Heart left ventricle (tissue), 16 donors: ENCODE measurements around the gene PHLPP1. TPM values are rescaled to one million over a fixed set of nuclear protein-coding genes. Genes with fewer than 3 reads are reported as not detected.

ENCODE experiments used
- ATAC-seq, 4 donors: fragments of 200-7000 bp; cut with Tn5 transposase; one replicate each; pipeline ENCODE4 v1.9.1; 2020 to 2022; ENCODE audit warnings: moderate library complexity in 4 of 4, mild to moderate bottlenecking in 3 of 4, moderate number of reproducible peaks in 1 of 4
- DNase-seq, 5 donors: peaks; one replicate each; pipeline ENCODE4 v3.0.0-alpha.2; 2020
- H3K27ac ChIP-seq, 12 donors: fragments of 200-600 bp; sonication (generic) in 4 of 12; one replicate each; pipeline versions ENCODE4 v1.5.0 to v1.8.0; 2016 to 2022; ENCODE audit warnings: mild to moderate bottlenecking in 2 of 12
- H3K27me3 ChIP-seq, 9 donors: fragments of 200-600 bp; sonication (generic) in 2 of 9; one replicate each; pipeline versions ENCODE4 v1.5.1 to v1.8.0; 2016 to 2022; ENCODE audit warnings: mild to moderate bottlenecking in 3 of 9
- H3K36me3 ChIP-seq, 9 donors: fragments of 200-600 bp; sonication (generic) in 2 of 9; one replicate each; pipeline versions ENCODE4 v1.5.0 to v1.8.0; 2018 to 2022; ENCODE audit warnings: mild to moderate bottlenecking in 2 of 9
- H3K4me1 ChIP-seq, 12 donors: fragments of 200-600 bp; sonication (generic) in 4 of 12; one replicate each; pipeline versions ENCODE4 v1.5.0 to v1.8.0; 2016 to 2022; ENCODE audit warnings: mild to moderate bottlenecking in 3 of 12
- H3K4me3 ChIP-seq, 12 donors: fragments of 200-600 bp; sonication (generic) in 4 of 12; one replicate each; pipeline versions ENCODE4 v1.5.0 to v1.8.0; 2017 to 2022; ENCODE audit warnings: mild to moderate bottlenecking in 9 of 12, moderate library complexity in 4 of 12
- H3K9me3 ChIP-seq, 12 donors: fragments of 200-600 bp; sonication (generic) in 4 of 12; one replicate each; pipeline versions ENCODE4 v1.5.0 to v1.8.0; 2016 to 2022; ENCODE audit warnings: mild to moderate bottlenecking in 1 of 12
- POLR2A ChIP-seq, 2 donors: fragments of 450-650 bp; IDR thresholded peaks; one replicate each; pipeline ENCODE4 v1.6.1; 2017; ENCODE audit warnings: antibody characterized with exemption in 2 of 2, mild to moderate bottlenecking in 2 of 2, moderate library complexity in 2 of 2
- WGBS, 4 donors: extraction: QIAGEN DNeasy Blood & Tissue Kit in 2 of 4; methylation state at CpG; one replicate each; pipeline versions ENCODE4 v1.1.5 to v1.1.7; 2013 to 2018; 5-methylcytosine and 5-hydroxymethylcytosine counted together
- intact Hi-C, 10 donors: fragments of 100-400 bp; cut with DNase I; formaldehyde crosslinking; loops; one replicate each; pipeline versions ENCODE4 v1.11.1 to v1.14.2; 2022
- polyA plus RNA-seq, 2 donors: library from polyadenylated mRNA; stranded (reverse); fragments of 200-250 nt; gene quantifications; one replicate each; pipeline ENCODE4 v1.2.3, GENCODE V29; 2013
- total RNA-seq, 9 donors: library from RNA; depleted of rRNA in 2 of 9; stranded (reverse); fragments of >200 nt in 2 of 9; fragmentation: NEBNext Ultra II Directional in 3 of 9; extraction: Animal tissue kit (Norgen Biotek cat#: 25700) in 3 of 9; gene quantifications; one replicate each; pipeline versions ENCODE4 v1.1.0 to v1.2.4, GENCODE V29; 2016 to 2023
- TF ChIP-seq, protein P1 (sequence below), 12 donors: fragments of 200-600 bp; sonication (generic) in 4 of 12; IDR thresholded peaks; one replicate each; pipeline versions ENCODE4 v1.5.0 to v1.8.0; 2018 to 2022; ENCODE audit warnings: antibody characterized with exemption in 12 of 12, mild to moderate bottlenecking in 5 of 12
- donor health status: ischemic (EF 13 %, LVEDD 7.1; RV severe dilation, severe dysfunction).
- donor health status: healthy with polysubstance abuse.
- donor health status: DM: no; HTN: yes; CAD: no.
- donor health status: DM: no; HTN: no; CAD: no.
- donor health status: ischemic (EF 25% LVEDD 6.9; RV normal size, moderate dysfunction).
- donor health status: ischemic (EF 25% LVEDD 5.7; RV mildly dilated, moderate dysfunction).
- donor health status: healthy.
- donor health status: DM: yes; HTN: yes; CAD: no.
- donor health status: ischemic (EF 35%, LVEDD 5.7; RV mildly dilated, moderate dysfunction).
- donor health status: nonischemic (EF 11% LVEDD 7.7; RV severe dilation, severe dysfunction).
- donor health status: DM: yes; HTN: yes; CAD: no.
- donor health status: PGD.
- donor health status: ischemic (EF 29% LVEDD 5.4; RV normal size, mild dysfunction).
- donor health status: nonischemic (EF 23%, LVEDD 6.1; RV moderate dilation, normal function).

PHLPP1 gene
- total and polyA plus RNA-seq, 11 donors, result 1.7 to 11.1 (median 6.2) TPM

DNA sequence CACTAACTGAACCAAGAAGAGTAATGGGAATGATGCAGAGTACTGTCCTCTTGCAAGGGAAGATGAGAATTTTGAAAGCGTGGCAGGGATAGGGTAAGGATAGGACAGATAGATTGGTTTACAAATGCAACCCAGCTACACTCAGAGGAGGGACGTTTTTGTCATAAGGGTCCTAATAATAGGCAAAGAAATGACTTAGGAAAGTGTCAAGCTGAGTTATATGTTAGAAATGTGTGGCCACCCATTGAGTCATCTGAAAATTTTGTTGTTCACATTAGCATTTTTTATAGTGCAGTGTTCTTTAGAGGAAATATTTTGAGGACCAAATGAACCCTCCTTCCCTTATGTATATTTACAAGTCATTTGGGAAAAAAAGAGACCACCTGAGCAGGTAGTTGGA, 137.5 kb downstream of the PHLPP1 start:
- H3K27ac ChIP-seq, result no peak overlapping the region
- intact Hi-C loops, result loop anchor here in 1 of 10 donors (10.0 kb wide), 1 partner anchor 128 kb away; no protein-coding TSS in a partner anchor
- WGBS, 4 donors, result 73 to 84% (median 75%) methylated on average over 2 of the region's 2 CpGs
- H3K27me3 ChIP-seq, result no peaks in the 10 kb centered on the region
- no peaks in the 10 kb centered on the region for H3K36me3 ChIP-seq
- H3K9me3 ChIP-seq, result no peaks in the 10 kb centered on the region
- TF ChIP-seq, protein P1, sequence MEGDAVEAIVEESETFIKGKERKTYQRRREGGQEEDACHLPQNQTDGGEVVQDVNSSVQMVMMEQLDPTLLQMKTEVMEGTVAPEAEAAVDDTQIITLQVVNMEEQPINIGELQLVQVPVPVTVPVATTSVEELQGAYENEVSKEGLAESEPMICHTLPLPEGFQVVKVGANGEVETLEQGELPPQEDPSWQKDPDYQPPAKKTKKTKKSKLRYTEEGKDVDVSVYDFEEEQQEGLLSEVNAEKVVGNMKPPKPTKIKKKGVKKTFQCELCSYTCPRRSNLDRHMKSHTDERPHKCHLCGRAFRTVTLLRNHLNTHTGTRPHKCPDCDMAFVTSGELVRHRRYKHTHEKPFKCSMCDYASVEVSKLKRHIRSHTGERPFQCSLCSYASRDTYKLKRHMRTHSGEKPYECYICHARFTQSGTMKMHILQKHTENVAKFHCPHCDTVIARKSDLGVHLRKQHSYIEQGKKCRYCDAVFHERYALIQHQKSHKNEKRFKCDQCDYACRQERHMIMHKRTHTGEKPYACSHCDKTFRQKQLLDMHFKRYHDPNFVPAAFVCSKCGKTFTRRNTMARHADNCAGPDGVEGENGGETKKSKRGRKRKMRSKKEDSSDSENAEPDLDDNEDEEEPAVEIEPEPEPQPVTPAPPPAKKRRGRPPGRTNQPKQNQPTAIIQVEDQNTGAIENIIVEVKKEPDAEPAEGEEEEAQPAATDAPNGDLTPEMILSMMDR (IDR thresholded peaks at IDR 0.05), result no peak
- no peak for TF ChIP-seq POLR2A (IDR thresholded peaks at IDR 0.05)
- peaks cover 0 to 23% (median 7%) of the 10 kb centered on the region in 12 donors for H3K4me1 ChIP-seq
- no peak for ATAC-seq
- no peak for DNase-seq
- H3K4me3 ChIP-seq, result no peak overlapping the region

DNA sequence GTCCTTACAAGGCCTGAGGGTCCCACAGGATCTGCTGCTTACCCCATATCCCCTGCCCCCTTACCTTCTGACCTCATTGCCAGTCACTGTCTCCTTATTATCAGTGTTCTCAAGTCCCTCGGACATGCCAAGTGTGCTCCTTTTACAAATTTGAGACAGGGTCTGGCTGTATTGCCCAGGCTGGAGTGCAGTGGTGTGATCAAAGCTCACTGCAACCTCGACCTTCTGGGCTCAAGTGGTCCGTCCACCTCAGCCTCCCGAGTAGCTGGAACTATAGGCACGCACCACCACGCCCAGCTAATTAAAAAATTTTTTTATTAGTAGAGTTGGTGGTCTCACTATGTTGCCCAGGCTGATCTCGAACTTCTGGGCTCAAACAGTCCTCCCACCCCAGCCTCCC, 141.0 kb downstream of the PHLPP1 start:
- TF ChIP-seq, protein P1 (IDR thresholded peaks at IDR 0.05), result no peak
- TF ChIP-seq POLR2A (IDR thresholded peaks at IDR 0.05), result no peak
- intact Hi-C loops, result loop anchor here in 1 of 10 donors (10.0 kb wide), 1 partner anchor 131 kb away; no protein-coding TSS in a partner anchor
- no peak overlapping the region for H3K4me3 ChIP-seq
- DNase-seq (no peak), ATAC-seq (no peak)
- H3K36me3 ChIP-seq, result no peaks in the 10 kb centered on the region
- WGBS, 4 donors, result 93 to 97% (median 97%) methylated on average over 7 of the region's 7 CpGs
- peaks cover 0 to 36% (median 7%) of the 10 kb centered on the region in 12 donors for H3K4me1 ChIP-seq
- no peaks in the 10 kb centered on the region for H3K27me3 ChIP-seq
- H3K9me3 ChIP-seq, result no peaks in the 10 kb centered on the region
- H3K27ac ChIP-seq, result no peak overlapping the region

DNA sequence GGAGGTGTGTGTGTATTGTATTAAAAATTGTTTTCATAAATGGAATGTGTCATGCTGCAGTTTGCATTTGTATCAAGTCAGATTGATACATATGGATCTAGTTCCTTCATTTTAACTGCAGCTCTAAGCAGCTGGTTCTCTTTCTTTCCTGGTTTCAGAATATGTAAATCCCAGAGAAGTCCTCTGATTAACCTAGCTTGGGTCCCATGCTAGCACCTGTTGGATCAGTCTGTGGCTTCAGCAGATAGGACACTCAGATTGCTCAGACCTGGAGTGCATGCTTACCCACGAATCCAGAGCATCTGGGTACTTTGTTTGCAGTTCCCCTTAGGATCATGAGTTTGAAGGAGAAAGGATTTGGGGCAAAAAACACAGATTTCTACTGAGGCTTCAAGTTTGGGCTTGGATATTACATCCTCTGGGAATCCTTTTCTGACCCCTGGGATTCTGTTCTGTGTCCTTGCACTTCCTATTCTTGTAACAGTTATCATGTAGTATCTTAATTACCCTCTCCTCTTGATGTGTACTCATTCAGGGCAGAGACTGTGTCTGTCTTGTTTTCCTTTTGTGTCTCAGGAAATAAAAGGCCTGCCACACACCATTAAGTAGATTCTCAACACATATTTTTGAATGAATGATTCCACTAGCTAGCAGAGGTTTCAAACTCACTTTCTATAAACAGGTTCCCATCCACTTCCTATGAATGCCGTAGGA, 142.1 kb downstream of the PHLPP1 start:
- H3K4me3 ChIP-seq, result no peak overlapping the region
- peaks cover 0 to 35% (median 7%) of the 10 kb centered on the region in 12 donors for H3K4me1 ChIP-seq
- no peaks in the 10 kb centered on the region for H3K9me3 ChIP-seq
- intact Hi-C loops, result loop anchor here in 1 of 10 donors (10.0 kb wide), 1 partner anchor 133 kb away; no protein-coding TSS in a partner anchor
- ATAC-seq (peak in 1 of 4 donors; percentile 42), DNase-seq (no peak)
- 46 to 65% (median 50%) methylated on average over 2 of the region's 2 CpGs for WGBS, 4 donors
- H3K27me3 ChIP-seq, result no peaks in the 10 kb centered on the region
- no peak overlapping the region for H3K27ac ChIP-seq
- H3K36me3 ChIP-seq, result no peaks in the 10 kb centered on the region
- TF ChIP-seq POLR2A (IDR thresholded peaks at IDR 0.05), result no peak
- TF ChIP-seq, protein P1 (IDR thresholded peaks at IDR 0.05), result no peak

DNA sequence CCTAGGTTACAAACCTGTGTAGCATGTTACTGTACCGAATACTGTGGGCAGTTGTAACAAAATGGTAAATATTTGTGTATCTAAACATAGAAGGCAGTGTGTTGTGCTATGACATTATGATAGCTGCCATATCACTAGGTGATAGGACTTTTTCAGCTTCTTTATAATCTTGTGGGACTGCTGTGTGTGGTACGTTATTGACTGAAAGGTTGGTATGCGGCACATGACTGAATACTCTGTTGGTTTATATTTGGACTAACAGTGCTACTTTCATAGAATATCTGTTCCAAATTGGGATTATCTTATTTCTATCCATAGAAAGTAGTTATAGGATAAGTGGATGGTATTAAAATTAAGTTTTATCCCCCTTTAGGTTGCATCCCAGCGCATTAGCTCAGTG, 144.7 kb downstream of the PHLPP1 start:
- intact Hi-C loops, result no loop called here
- no peaks in the 10 kb centered on the region for H3K27me3 ChIP-seq
- TF ChIP-seq, protein P1 (IDR thresholded peaks at IDR 0.05), result no peak
- TF ChIP-seq POLR2A (IDR thresholded peaks at IDR 0.05), result no peak
- DNase-seq, result no peak
- no peak overlapping the region for H3K27ac ChIP-seq
- no peak overlapping the region for H3K4me3 ChIP-seq
- no peaks in the 10 kb centered on the region for H3K9me3 ChIP-seq
- ATAC-seq, result peak in 1 of 4 donors; percentile 46
- WGBS, 4 donors, result 54 to 68% (median 67%) methylated on average over 4 of the region's 4 CpGs
- H3K36me3 ChIP-seq, result no peaks in the 10 kb centered on the region
- H3K4me1 ChIP-seq, result peaks cover 0 to 35% (median 9%) of the 10 kb centered on the region in 12 donors
